Prostate gland (tissue), 2 donors: Measurements from ENCODE around the gene TBL3.

Source experiments
- CTCF ChIP-seq, 4 experiments: fragments of 200-600 bp in 2 of 4; fragments of 450-650 bp in 2 of 4; sonication (generic) in 2 of 4; IDR thresholded peaks; 1 replicate in 3 of 4; 2 replicates in 1 of 4; pipeline ENCODE4 v1.5.1; 2016 to 2019; ENCODE audit warnings: antibody characterized with exemption in 4 of 4, mild to moderate bottlenecking in 2 of 4, moderate library complexity in 2 of 4
- POLR2A ChIP-seq: fragments of 450-650 bp; IDR thresholded peaks from one replicate; pipeline ENCODE4 v1.6.1; 2016; ENCODE audit warnings: antibody characterized with exemption, mild to moderate bottlenecking
- POLR2AphosphoS5 ChIP-seq: sonication (generic); formaldehyde crosslinking; IDR thresholded peaks from one replicate; pipeline ENCODE4 v1.6.1; 2017; ENCODE audit warnings: antibody characterized with exemption

GRCh38 chr16:1979271-1980029 is 7.6 kb downstream of the TBL3 start:
- TF ChIP-seq CTCF (IDR thresholded peaks at IDR 0.05) = no peak
- no peak for TF ChIP-seq POLR2A
- TF ChIP-seq POLR2AphosphoS5 = peak; percentile 26
